ENCODE results near the gene GCNA. TPM values are rescaled to one million over a fixed set of nuclear protein-coding genes. Genes with fewer than 3 reads are reported as not detected.
"Not testable (repeated sequence)": the region's sequence is repeated elsewhere in the genome, so short reads cannot be mapped to it uniquely, and the experiment has no call there.

Gene GCNA
- total RNA-seq, 1 donor from 2014 or later = 0.96 TPM

GRCh38 chrX:71579990-71580380, 1.7 kb downstream of the GCNA start:
- no peak overlapping the region for H3K4me3 ChIP-seq
- intact Hi-C loops (cut with DNase I) = no loop called here
- H3K36me3 ChIP-seq = peaks cover 7 to 19% of the 10 kb centered on the region in 2 donors
- no peaks in the 10 kb centered on the region for H3K9me3 ChIP-seq
- no peak for DNase-seq (ENCODE audit: low spot score in 2 of 2)
- H3K27me3 ChIP-seq = no peaks in the 10 kb centered on the region
- H3K4me1 ChIP-seq = no peaks in the 10 kb centered on the region
- TF ChIP-seq CTCF (IDR thresholded peaks at IDR 0.05) = no peak
- no peak overlapping the region for H3K27ac ChIP-seq

- Histone ChIP-seq H3K36me3 (peaks cover 7 to 17% of the 10 kb centered on the region in 2 donors), H3K4me3 (no peak overlapping the region), H3K27ac (no peak overlapping the region), H3K27me3 (no peaks in the 10 kb centered on the region), H3K9me3 (no peaks in the 10 kb centered on the region), H3K4me1 (no peaks in the 10 kb centered on the region)
- no peak for DNase-seq (ENCODE audit: low spot score in 2 of 2)
- intact Hi-C loops (cut with DNase I) = no loop called here
- TF ChIP-seq CTCF (IDR thresholded peaks at IDR 0.05) = no peak
Measured at GRCh38 chrX:71581210-71581609, 3.0 kb downstream of the GCNA start.

- no peaks in the 10 kb centered on the region for H3K4me1 ChIP-seq
- no peaks in the 10 kb centered on the region for H3K36me3 ChIP-seq
- no peaks in the 10 kb centered on the region for H3K27me3 ChIP-seq
- intact Hi-C loops (cut with DNase I) = no loop called here
- H3K27ac ChIP-seq = no peak overlapping the region
- no peak overlapping the region for H3K4me3 ChIP-seq
- DNase-seq (ENCODE audit: low spot score in 2 of 2) = no peak
- no peaks in the 10 kb centered on the region for H3K9me3 ChIP-seq
- no peak for TF ChIP-seq CTCF (IDR thresholded peaks at IDR 0.05)
Measured at GRCh38 chrX:71586929-71587328, 8.7 kb downstream of the GCNA start.

- not testable (repeated sequence) for H3K27me3 ChIP-seq, H3K36me3 ChIP-seq
Measured at GRCh38 chrX:71593210-71593609, 15.0 kb downstream of the GCNA start.

GRCh38 chrX:71599965-71600364, 21.7 kb downstream of the GCNA start:
- Histone ChIP-seq H3K4me1 (no peaks in the 10 kb centered on the region), H3K27me3 (no peaks in the 10 kb centered on the region), H3K36me3 (peaks cover 26 to 41% of the 10 kb centered on the region in 2 donors), H3K27ac (no peak overlapping the region), H3K4me3 (no peak overlapping the region), H3K9me3 (peaks cover 0 to 4% of the 10 kb centered on the region in 2 donors)
- DNase-seq (ENCODE audit: low spot score in 2 of 2) = no peak
- intact Hi-C loops (cut with DNase I) = no loop called here
- TF ChIP-seq CTCF (IDR thresholded peaks at IDR 0.05) = no peak

More at GRCh38 chrX:71593210-71593609, 15.0 kb downstream of the GCNA start:
- DNase-seq (ENCODE audit: low spot score in 2 of 2); H3K4me3 ChIP-seq; H3K27ac ChIP-seq; H3K9me3 ChIP-seq; H3K4me1 ChIP-seq; intact Hi-C loops (cut with DNase I): not testable (repeated sequence)

- peaks cover 17 to 47% of the 10 kb centered on the region in 2 donors for H3K36me3 ChIP-seq
- H3K4me1 ChIP-seq = no peaks in the 10 kb centered on the region
- no peak for DNase-seq (ENCODE audit: low spot score in 2 of 2)
- H3K27ac ChIP-seq = no peak overlapping the region
- H3K27me3 ChIP-seq = no peaks in the 10 kb centered on the region
- no peak for TF ChIP-seq CTCF (IDR thresholded peaks at IDR 0.05)
- peaks cover 0 to 4% of the 10 kb centered on the region in 2 donors for H3K9me3 ChIP-seq
- no peak overlapping the region for H3K4me3 ChIP-seq
- intact Hi-C loops (cut with DNase I) = no loop called here
Measured at GRCh38 chrX:71603618-71604017, 25.4 kb downstream of the GCNA start.
